Ovary (tissue), 9 donors: ENCODE data around the gene SRC. TPM values are rescaled to one million over a fixed set of nuclear protein-coding genes. Genes with fewer than 3 reads are reported as not detected.

Experiments
- DNase-seq, 5 donors: peaks; one replicate each; pipeline ENCODE4 v3.0.0-alpha.2; 2019 to 2020
- H3K27ac ChIP-seq, 2 donors: fragments of 200-600 bp; one replicate each; pipeline versions ENCODE4 v1.5.1 to v1.8.0; 2019 to 2022
- H3K27me3 ChIP-seq: fragments of 200-600 bp; one replicate; pipeline ENCODE4 v1.8.0; 2022
- H3K36me3 ChIP-seq: fragments of 200-600 bp; sonication (generic); one replicate; pipeline ENCODE4 v1.5.1; 2019
- H3K4me1 ChIP-seq: one replicate; pipeline ENCODE4 v1.8.1; 2013; ENCODE audit warnings: mild to moderate bottlenecking, moderate library complexity; ENCODE audit not compliant: insufficient read depth
- H3K4me3 ChIP-seq: fragments of 200-600 bp; sonication (generic); one replicate; pipeline ENCODE4 v1.5.1; 2017
- H3K9me3 ChIP-seq, 2 donors: fragments of 200-600 bp in 1 of 2; sonication (generic) in 1 of 2; one replicate each; pipeline versions ENCODE4 v1.5.1 to v1.8.1; 2013 to 2019; ENCODE audit warnings: mild to moderate bottlenecking in 1 of 2, moderate library complexity in 1 of 2
- EP300 ChIP-seq: sonication (generic); formaldehyde crosslinking; IDR thresholded peaks from one replicate; pipeline ENCODE4 v1.6.1; 2017; ENCODE audit warnings: antibody characterized with exemption
- POLR2A ChIP-seq: fragments of 450-650 bp; IDR thresholded peaks from one replicate; pipeline ENCODE4 v1.6.1; 2017; ENCODE audit warnings: antibody characterized with exemption, mild to moderate bottlenecking, moderate library complexity
- WGBS, 3 donors: extraction: QIAGEN DNeasy Blood & Tissue Kit in 1 of 3; methylation state at CpG; one replicate each; pipeline versions ENCODE4 v1.1.5 to v1.1.7; 2013 to 2017; 5-methylcytosine and 5-hydroxymethylcytosine counted together
- intact Hi-C, 4 donors: fragments of 100-400 bp; cut with DNase I; formaldehyde crosslinking; loops; one replicate each; pipeline versions ENCODE4 v1.11.0 to v1.15.1; 2022 to 2023
- polyA plus RNA-seq, 2 donors: library from polyadenylated mRNA; stranded (reverse); fragments of 200-250 nt in 1 of 2; fragments of 350-450 nt in 1 of 2; fragmentation: Illumina TruSeq in 1 of 2; extraction: RNeasy Lipid Tissue Mini Kit (QIAGEN cat#74804) in 1 of 2; gene quantifications; one replicate each; pipeline ENCODE4 v1.2.3, GENCODE V29; 2013 to 2014
- total RNA-seq, 7 donors: library from RNA; depleted of rRNA in 2 of 7; stranded (reverse); fragments of >200 nt in 2 of 7; fragmentation: NEBNext Ultra II Directional in 3 of 7; extraction: Animal tissue kit (Norgen Biotek cat#: 25700) in 3 of 7; gene quantifications; one replicate each; pipeline versions ENCODE4 v1.1.0 to v1.2.4, GENCODE V29; 2016 to 2023
- TF ChIP-seq, protein P1 (sequence below), 3 donors: fragments of 450-650 bp in 2 of 3; fragments of 200-600 bp in 1 of 3; IDR thresholded peaks; one replicate each; pipeline versions ENCODE4 v1.5.1 to v1.8.0; 2016 to 2022; ENCODE audit warnings: antibody characterized with exemption in 3 of 3, mild to moderate bottlenecking in 1 of 3
- donor health status: DM: no; HTN: no; CAD: no; lungs with moderate emphysema.
- donor health status: DM: no; HTN: no; CAD: no.
- donor health status: Bipolar disorder and iron deficiency.
- donor health status: DM: yes; HTN: yes; CAD: no.
- donor health status: DM: no; HTN: no; CAD: no.
- donor health status: DM: yes; HTN: yes; CAD: no.

The SRC gene
- total and polyA plus RNA-seq, 9 donors, result 17.0 to 72.7 (median 34.7) TPM

DNA sequence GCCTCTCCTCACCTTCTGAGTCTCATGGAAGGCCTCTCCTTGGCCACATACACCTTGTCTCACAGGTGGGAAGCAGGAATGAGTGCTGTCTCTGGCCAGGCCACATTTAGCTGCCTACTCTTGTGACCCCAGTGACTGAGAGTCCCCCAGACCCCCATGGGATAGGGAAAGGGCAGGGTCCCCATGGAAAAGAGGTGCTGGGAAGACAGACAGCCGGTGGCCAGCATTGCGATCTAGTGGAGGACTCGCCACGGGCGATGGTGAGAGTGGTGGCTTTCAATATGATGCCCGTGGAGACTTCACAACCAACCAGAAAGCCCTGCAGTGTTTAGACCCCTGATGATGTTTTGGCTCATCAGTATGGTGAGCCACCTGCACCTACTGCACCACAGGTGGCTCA lies 36.6 kb upstream of the SRC start:
- no peak for DNase-seq
- WGBS, 3 donors, result 89 to 93% (median 91%) methylated on average over 6 of the region's 6 CpGs
- peaks cover 42% of the 10 kb centered on the region for H3K4me1 ChIP-seq
- intact Hi-C loops, result no loop called here
- peak overlapping the region; percentile 62 to 76 for H3K27ac ChIP-seq
- TF ChIP-seq EP300 (no peak), POLR2A (no peak)
- TF ChIP-seq, protein P1, sequence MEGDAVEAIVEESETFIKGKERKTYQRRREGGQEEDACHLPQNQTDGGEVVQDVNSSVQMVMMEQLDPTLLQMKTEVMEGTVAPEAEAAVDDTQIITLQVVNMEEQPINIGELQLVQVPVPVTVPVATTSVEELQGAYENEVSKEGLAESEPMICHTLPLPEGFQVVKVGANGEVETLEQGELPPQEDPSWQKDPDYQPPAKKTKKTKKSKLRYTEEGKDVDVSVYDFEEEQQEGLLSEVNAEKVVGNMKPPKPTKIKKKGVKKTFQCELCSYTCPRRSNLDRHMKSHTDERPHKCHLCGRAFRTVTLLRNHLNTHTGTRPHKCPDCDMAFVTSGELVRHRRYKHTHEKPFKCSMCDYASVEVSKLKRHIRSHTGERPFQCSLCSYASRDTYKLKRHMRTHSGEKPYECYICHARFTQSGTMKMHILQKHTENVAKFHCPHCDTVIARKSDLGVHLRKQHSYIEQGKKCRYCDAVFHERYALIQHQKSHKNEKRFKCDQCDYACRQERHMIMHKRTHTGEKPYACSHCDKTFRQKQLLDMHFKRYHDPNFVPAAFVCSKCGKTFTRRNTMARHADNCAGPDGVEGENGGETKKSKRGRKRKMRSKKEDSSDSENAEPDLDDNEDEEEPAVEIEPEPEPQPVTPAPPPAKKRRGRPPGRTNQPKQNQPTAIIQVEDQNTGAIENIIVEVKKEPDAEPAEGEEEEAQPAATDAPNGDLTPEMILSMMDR (IDR thresholded peaks at IDR 0.05), result no peak
- H3K4me3 ChIP-seq, result no peak overlapping the region
- H3K36me3 ChIP-seq, result no peaks in the 10 kb centered on the region
- no peaks in the 10 kb centered on the region for H3K27me3 ChIP-seq
- no peaks in the 10 kb centered on the region for H3K9me3 ChIP-seq

DNA sequence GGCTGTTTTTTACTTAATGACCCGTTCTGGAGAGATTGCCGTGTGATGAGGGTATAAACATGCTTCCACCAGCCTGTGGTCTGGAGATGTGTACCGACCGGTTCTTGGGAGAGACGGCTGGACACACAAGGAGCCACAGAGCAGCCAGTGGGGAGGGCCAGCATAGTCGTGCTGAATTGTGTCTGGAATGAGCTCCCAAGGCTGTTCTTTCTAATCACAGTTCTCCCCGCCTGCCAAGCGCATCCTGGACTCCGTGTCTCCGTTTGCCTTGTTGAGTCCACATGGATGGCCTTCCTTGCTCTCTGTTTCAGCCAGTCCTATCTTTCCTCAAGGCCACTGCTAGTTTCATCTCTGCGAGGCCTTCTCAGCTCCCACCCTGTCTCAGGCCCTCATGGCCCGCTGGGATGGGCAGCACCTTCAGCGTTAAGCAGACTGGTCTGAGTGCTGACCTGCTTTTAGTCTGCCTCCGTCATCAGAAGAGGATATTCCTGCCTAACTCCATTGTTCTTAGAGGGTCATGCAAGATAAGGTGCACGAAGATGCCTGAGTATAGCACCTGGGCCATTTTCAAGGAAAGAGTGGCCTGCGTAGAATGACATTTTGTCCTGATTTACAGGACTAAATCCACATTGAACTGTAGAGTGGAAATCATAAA lies 35.9 kb upstream of the SRC start:
- intact Hi-C loops, result no loop called here
- peak overlapping the region; percentile 62 to 76 for H3K27ac ChIP-seq
- 15 to 38% (median 21%) methylated on average over 16 of the region's 16 CpGs for WGBS, 3 donors

DNA sequence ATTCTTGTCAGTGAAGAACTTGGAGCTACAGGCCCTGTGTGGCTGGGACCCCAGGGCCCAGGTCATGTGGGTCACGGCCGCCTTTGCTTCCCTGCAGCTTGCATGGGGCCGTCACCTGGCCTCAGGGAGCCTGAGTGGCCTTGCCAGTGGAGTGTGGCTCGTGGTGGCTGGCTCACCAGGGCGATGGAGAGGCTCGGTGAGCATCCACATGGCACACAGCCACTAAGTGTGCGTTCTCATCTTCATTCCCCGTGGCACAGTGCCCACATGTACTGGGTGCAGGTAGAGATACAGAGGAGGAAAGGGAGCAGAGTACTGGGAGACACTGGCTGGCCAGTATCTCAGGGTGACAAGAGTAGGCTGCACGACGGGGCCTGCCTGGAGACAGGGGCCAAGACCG lies 35.0 kb upstream of the SRC start:
- Histone ChIP-seq H3K27me3 (no peaks in the 10 kb centered on the region), H3K36me3 (no peaks in the 10 kb centered on the region), H3K27ac (peak overlapping the region; percentile 28 to 76), H3K9me3 (no peaks in the 10 kb centered on the region), H3K4me1 (peaks cover 51% of the 10 kb centered on the region), H3K4me3 (no peak overlapping the region)
- DNase-seq, result peak in 1 of 5 donors; percentile 54
- intact Hi-C loops, result no loop called here
- no peak for TF ChIP-seq EP300
- 73 to 89% (median 77%) methylated on average over 11 of the region's 11 CpGs for WGBS, 3 donors

More for the DNA sequence above, 35.9 kb upstream of the SRC start:
- H3K27me3 ChIP-seq, result no peaks in the 10 kb centered on the region
- TF ChIP-seq EP300 (no peak), POLR2A (no peak)
- TF ChIP-seq, protein P1 (IDR thresholded peaks at IDR 0.05), result no peak
- peak; percentile 67 to 85 (median 78) for DNase-seq
- H3K9me3 ChIP-seq, result no peaks in the 10 kb centered on the region
- H3K4me1 ChIP-seq, result peaks cover 46% of the 10 kb centered on the region
- H3K4me3 ChIP-seq, result no peak overlapping the region
- no peaks in the 10 kb centered on the region for H3K36me3 ChIP-seq

DNA sequence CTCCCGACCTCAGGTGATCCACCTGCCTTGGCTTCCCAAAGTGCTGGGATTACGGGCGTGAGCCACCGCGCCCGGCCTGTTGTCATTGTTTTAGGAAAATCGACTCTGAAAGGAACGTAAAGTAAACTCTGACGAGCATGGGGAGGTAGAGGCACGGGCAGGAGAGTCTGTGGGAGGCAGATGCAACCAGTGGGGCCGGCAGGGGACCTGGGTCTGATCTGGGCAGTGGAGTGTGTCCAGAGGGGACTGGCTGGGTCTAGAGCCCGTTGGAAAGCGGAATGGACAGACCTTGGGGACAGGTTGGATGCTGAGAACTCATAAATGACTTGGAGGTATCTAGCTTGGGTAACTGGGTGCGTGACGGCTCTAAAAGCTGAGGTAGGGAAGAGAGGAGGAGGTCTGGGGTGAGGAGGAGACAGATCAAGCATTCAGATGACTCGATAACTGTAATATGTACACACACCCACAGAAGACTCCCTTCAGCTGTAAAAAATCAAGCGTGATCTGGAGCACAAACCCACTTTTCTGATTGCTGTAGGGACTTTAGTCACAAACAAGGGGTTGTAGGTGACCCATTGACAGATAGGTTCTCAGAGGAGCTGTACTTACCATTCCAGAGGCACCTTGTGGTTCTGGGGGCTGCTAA lies 34.1 kb upstream of the SRC start:
- Histone ChIP-seq H3K4me1 (peaks cover 47% of the 10 kb centered on the region), H3K4me3 (no peak overlapping the region), H3K27ac (peak overlapping the region; percentile 53 to 94), H3K36me3 (no peaks in the 10 kb centered on the region), H3K9me3 (no peaks in the 10 kb centered on the region), H3K27me3 (no peaks in the 10 kb centered on the region)
- no peak for DNase-seq
- WGBS, 3 donors, result 88 to 93% (median 91%) methylated on average over 17 of the region's 17 CpGs
- intact Hi-C loops, result no loop called here
- no peak for TF ChIP-seq POLR2A
- TF ChIP-seq, protein P1 (IDR thresholded peaks at IDR 0.05), result no peak
- no peak for TF ChIP-seq EP300

DNA sequence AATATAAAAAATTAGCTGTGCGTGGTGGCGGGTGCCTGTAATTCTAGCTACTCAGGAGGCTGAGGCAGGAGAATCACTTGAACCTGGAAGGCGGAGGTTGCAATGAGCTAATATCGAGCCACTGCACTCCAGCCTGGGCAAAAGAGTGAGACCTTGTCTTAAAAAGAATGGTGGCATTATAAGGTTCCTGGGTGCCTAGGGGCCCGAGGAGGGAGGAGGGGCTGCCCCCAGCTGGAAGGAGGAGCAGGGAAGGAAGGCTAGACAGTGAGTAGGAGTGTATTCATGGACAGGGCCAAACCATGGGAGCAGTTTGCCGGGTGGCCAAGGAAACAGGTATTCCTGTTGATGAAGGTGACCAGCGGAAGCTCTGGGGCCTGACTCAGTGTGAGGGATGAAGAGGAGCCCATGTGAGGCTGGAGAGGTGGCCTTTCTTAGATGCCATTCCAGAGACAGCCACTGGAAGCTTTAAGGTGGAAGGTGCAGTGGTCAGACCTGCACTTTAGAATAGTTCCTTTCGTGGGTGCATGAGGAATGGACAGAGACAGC lies 32.3 kb upstream of the SRC start:
- H3K4me3 ChIP-seq, result no peak overlapping the region
- peaks cover 41% of the 10 kb centered on the region for H3K4me1 ChIP-seq
- H3K36me3 ChIP-seq, result no peaks in the 10 kb centered on the region
- 79 to 83% (median 82%) methylated on average over 8 of the region's 8 CpGs for WGBS, 3 donors
- TF ChIP-seq, protein P1 (IDR thresholded peaks at IDR 0.05), result no peak
- TF ChIP-seq POLR2A (no peak), EP300 (no peak)
- H3K27me3 ChIP-seq, result no peaks in the 10 kb centered on the region
- no peaks in the 10 kb centered on the region for H3K9me3 ChIP-seq
- DNase-seq, result no peak
- intact Hi-C loops, result no loop called here
- peak overlapping the region; percentile 89 to 94 for H3K27ac ChIP-seq
